Mammary epithelial cell (primary cell): ENCODE results near the gene PRTG.
A peak's percentile ranks its signal among the peaks of the same experiment; 100 is the strongest.

Experiments
- EZH2 ChIP-seq: IDR thresholded peaks from 2 replicates; pipeline ENCODE4 v1.6.1; 2012; ENCODE audit warnings: low read length, inconsistent platforms, borderline replicate concordance
- TF ChIP-seq, protein P1 (sequence below), 2 donors: IDR thresholded peaks in 1 of 2; conservative IDR thresholded peaks in 1 of 2; 2 replicates each; pipeline ENCODE4 v1.5.1; 2011 to 2012; ENCODE audit warnings: inconsistent platforms in 2 of 2, low read length in 2 of 2, mild to moderate bottlenecking in 2 of 2, control low read depth in 1 of 2, low read depth in 1 of 2; ENCODE audit not compliant: insufficient read depth in 1 of 2; ENCODE audit errors: extremely low read depth in 1 of 2

DNA sequence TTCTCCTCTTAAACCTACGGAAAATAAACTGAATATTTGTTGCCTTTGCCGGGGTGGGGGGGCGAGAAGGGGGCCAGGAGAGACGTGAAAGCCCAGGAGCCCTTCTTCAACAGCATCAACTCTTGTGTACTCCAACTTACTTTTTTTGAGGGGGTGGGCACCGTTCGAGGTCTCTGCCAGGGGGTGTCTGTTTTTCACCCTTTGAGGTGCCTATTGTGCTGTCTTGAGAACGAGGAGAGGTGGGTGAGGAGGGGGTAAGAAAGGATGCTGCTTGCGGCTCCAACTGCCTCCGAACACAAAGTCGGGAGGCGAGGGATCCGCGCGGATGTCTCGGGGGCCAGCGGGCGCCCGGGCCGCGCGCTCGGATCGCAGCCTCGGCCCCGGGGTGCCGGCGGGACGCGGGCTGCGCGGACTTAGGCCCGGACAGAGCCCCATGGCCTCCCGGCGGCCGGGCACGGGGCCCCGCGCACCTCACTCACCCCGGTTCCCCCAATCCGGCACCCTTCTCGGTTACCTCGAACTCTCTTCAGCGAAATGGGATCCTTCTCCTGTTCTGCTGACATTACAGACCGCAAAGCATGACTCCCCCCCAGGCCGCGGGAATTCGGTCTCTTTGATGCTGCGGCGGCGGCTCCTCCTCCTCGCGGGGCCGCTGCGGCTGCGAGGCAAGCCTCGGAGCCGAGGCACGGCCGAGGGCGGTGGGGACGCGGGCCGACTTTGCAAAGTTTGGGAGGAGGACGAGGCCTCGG lies 155.5 kb downstream of the PRTG start:
- peak; percentile 90 for TF ChIP-seq EZH2
- TF ChIP-seq, protein P1, sequence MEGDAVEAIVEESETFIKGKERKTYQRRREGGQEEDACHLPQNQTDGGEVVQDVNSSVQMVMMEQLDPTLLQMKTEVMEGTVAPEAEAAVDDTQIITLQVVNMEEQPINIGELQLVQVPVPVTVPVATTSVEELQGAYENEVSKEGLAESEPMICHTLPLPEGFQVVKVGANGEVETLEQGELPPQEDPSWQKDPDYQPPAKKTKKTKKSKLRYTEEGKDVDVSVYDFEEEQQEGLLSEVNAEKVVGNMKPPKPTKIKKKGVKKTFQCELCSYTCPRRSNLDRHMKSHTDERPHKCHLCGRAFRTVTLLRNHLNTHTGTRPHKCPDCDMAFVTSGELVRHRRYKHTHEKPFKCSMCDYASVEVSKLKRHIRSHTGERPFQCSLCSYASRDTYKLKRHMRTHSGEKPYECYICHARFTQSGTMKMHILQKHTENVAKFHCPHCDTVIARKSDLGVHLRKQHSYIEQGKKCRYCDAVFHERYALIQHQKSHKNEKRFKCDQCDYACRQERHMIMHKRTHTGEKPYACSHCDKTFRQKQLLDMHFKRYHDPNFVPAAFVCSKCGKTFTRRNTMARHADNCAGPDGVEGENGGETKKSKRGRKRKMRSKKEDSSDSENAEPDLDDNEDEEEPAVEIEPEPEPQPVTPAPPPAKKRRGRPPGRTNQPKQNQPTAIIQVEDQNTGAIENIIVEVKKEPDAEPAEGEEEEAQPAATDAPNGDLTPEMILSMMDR (conservative IDR thresholded peaks at IDR 0.05 in 1 of 2, IDR thresholded peaks at IDR 0.05 in 1 of 2; ENCODE audit: extremely low read depth in 1 of 2, insufficient read depth in 1 of 2, low read depth in 1 of 2, low read length in 2 of 2), result no peak
